HG03342 (cell line): ENCODE results near the gene RHD.
"Not testable (repeated sequence)": the region's sequence is repeated elsewhere in the genome, so short reads cannot be mapped to it uniquely, and the experiment has no call there.

Source experiments
- ATAC-seq: cut with Tn5 transposase; IDR thresholded peaks from one replicate; pipeline ENCODE4 v1.9.1; 2021; ENCODE audit warnings: mild to moderate bottlenecking, moderate library complexity; ENCODE audit not compliant: unreplicated experiment

The RHD gene

GRCh38 chr1:25347556-25347955 lies 75.2 kb downstream of the RHD start:
- ATAC-seq = no peak

- ATAC-seq = no peak
Measured at GRCh38 chr1:25349606-25350005, 77.3 kb downstream of the RHD start.

GRCh38 chr1:25355841-25356395 lies 83.6 kb downstream of the RHD start:
- no peak for ATAC-seq

- no peak for ATAC-seq
Measured at GRCh38 chr1:25356441-25356840, 84.1 kb downstream of the RHD start.

GRCh38 chr1:25356848-25357247 lies 84.5 kb downstream of the RHD start:
- ATAC-seq = no peak

- ATAC-seq = no peak
Measured at GRCh38 chr1:25360596-25361581, 88.6 kb downstream of the RHD start.

GRCh38 chr1:25361901-25362300 lies 89.6 kb downstream of the RHD start:
- no peak for ATAC-seq

- not testable (repeated sequence) for ATAC-seq
Measured at GRCh38 chr1:25362634-25363559, 90.6 kb downstream of the RHD start.

GRCh38 chr1:25369241-25369640 lies 96.9 kb downstream of the RHD start:
- no peak for ATAC-seq

GRCh38 chr1:25369691-25370271 lies 97.5 kb downstream of the RHD start:
- not testable (repeated sequence) for ATAC-seq

GRCh38 chr1:25371757-25372156 lies 99.4 kb downstream of the RHD start:
- ATAC-seq = not testable (repeated sequence)

- ATAC-seq = not testable (repeated sequence)
Measured at GRCh38 chr1:25378367-25378766, 106.1 kb downstream of the RHD start.
